Lower leg skin (tissue), 3 donors: ENCODE measurements around the gene GLE1.

Experiments
- CTCF ChIP-seq, 3 donors: fragments of 450-650 bp; IDR thresholded peaks; one replicate each; pipeline ENCODE4 v1.5.1; 2016; ENCODE audit warnings: antibody characterized with exemption in 3 of 3, mild to moderate bottlenecking in 3 of 3, moderate library complexity in 2 of 3
- POLR2A ChIP-seq, 2 donors: fragments of 450-650 bp; IDR thresholded peaks; one replicate each; pipeline ENCODE4 v1.6.1; 2016 to 2017; ENCODE audit warnings: antibody characterized with exemption in 2 of 2, mild to moderate bottlenecking in 1 of 2, moderate library complexity in 1 of 2

GRCh38 chr9:128498911-128499310, 5.6 kb upstream of the GLE1 start:
- TF ChIP-seq CTCF (IDR thresholded peaks at IDR 0.05) (no peak), POLR2A (IDR thresholded peaks at IDR 0.05) (no peak)
